IMR-90 (cell line): ENCODE data around the gene ILF3. TPM values are rescaled to one million over a fixed set of nuclear protein-coding genes. Genes with fewer than 3 reads are reported as not detected.
A peak's percentile ranks its signal among the peaks of the same experiment; 100 is the strongest.

Experiments used
- ATAC-seq: fragments of 200-7000 bp; cut with Tn5 transposase; 2 replicates; pipeline ENCODE4 v1.9.1; 2020; ENCODE audit warnings: low read depth, mild to moderate bottlenecking, moderate library complexity
- BruUV-seq: library from RNA; stranded (reverse); fragments of 400-500 nt; replicated peaks from 2 replicates; lab custom pipeline; 2021; lab: Mats Ljungman, UMichigan
- CTCF ChIA-PET: fragments of 300-600 bp; formaldehyde crosslinking; extraction: SDS; loops from one replicate; lab custom pipeline; 2021; ENCODE audit warnings: antibody characterized with exemption; lab: Yijun Ruan, JAX
- POLR2A ChIA-PET: fragments of 300-600 bp; sonication (Branson Sonifier 250); formaldehyde crosslinking; loops from one replicate; lab custom pipeline; 2022; ENCODE audit warnings: antibody characterized with exemption; ENCODE audit not compliant: unreplicated experiment; lab: Charles Lee
- DNase-seq: peaks from one replicate; pipeline ENCODE4 v3.0.0; 2013
- H2AFZ ChIP-seq: replicated peaks from 2 replicates; pipeline ENCODE3; 2013; ENCODE audit warnings: low read length, mild to moderate bottlenecking; ENCODE audit not compliant: poor library complexity
- H2AK5ac ChIP-seq: 2 replicates; pipeline ENCODE4 v1.6.1; 2013; ENCODE audit warnings: low read depth, low read length, inconsistent platforms
- H2AK9ac ChIP-seq: replicated peaks from 2 replicates; pipeline ENCODE3; 2013; ENCODE audit warnings: mild to moderate bottlenecking, low read depth, low read length, moderate library complexity; ENCODE audit not compliant: poor library complexity
- H2BK120ac ChIP-seq: 2 replicates; pipeline ENCODE4 v1.6.1; 2013; ENCODE audit warnings: low read depth, low read length, inconsistent platforms
- H2BK15ac ChIP-seq: 3 replicates; pipeline ENCODE4 v1.6.1; 2013; ENCODE audit warnings: low read depth, low read length, inconsistent platforms
- H2BK20ac ChIP-seq: 2 replicates; pipeline ENCODE4 v1.6.1; 2013; ENCODE audit warnings: low read depth, mild to moderate bottlenecking, inconsistent platforms, low read length, moderate library complexity
- H2BK5ac ChIP-seq: 2 replicates; pipeline ENCODE4 v1.6.1; 2013; ENCODE audit warnings: mild to moderate bottlenecking, low read depth, low read length, inconsistent platforms; ENCODE audit not compliant: poor library complexity, severe bottlenecking
- H3K14ac ChIP-seq: replicated peaks from 2 replicates; pipeline ENCODE4 v1.6.1; 2013; ENCODE audit warnings: low read depth, low read length, inconsistent platforms
- H3K18ac ChIP-seq: 2 replicates; pipeline ENCODE4 v1.6.1; 2013; ENCODE audit warnings: low read depth, low read length, control low read depth
- H3K23ac ChIP-seq: 2 replicates; pipeline ENCODE4 v1.6.1; 2013; ENCODE audit warnings: low read depth, low read length, inconsistent platforms
- H3K27ac ChIP-seq: 2 replicates; pipeline ENCODE4 v1.5.1; 2013; ENCODE audit warnings: mild to moderate bottlenecking, control low read depth, low read length; ENCODE audit not compliant: insufficient read depth
- H3K27me3 ChIP-seq: 2 replicates; pipeline ENCODE4 v1.6.1; 2013; ENCODE audit warnings: low read length; ENCODE audit not compliant: control insufficient read depth, insufficient read depth
- H3K36me3 ChIP-seq: 2 replicates; pipeline ENCODE4 v1.6.1; 2013; ENCODE audit warnings: low read length, mixed read lengths; ENCODE audit not compliant: control insufficient read depth, insufficient read depth
- H3K4ac ChIP-seq: 2 replicates; pipeline ENCODE4 v1.6.1; 2013; ENCODE audit warnings: low read depth, low read length, inconsistent platforms
- H3K4me1 ChIP-seq: 2 replicates; pipeline ENCODE4 v1.6.1; 2013; ENCODE audit warnings: low read length, mixed read lengths; ENCODE audit not compliant: control insufficient read depth, insufficient read depth
- H3K4me2 ChIP-seq: 2 replicates; pipeline ENCODE4 v1.6.1; 2013; ENCODE audit warnings: low read depth, mild to moderate bottlenecking, control low read depth, low read length, moderate library complexity
- H3K4me3 ChIP-seq: 2 replicates; pipeline ENCODE4 v1.5.1; 2013; ENCODE audit warnings: low read depth, mild to moderate bottlenecking, control low read depth, low read length, moderate library complexity; ENCODE audit not compliant: insufficient read depth
- H3K56ac ChIP-seq: 2 replicates; pipeline ENCODE4 v1.6.1; 2013; ENCODE audit warnings: low read length, inconsistent platforms; ENCODE audit not compliant: insufficient read depth; ENCODE audit errors: extremely low read depth
- H3K79me1 ChIP-seq, 2 experiments: 2 replicates each; pipeline ENCODE4 v1.6.1; 2013; ENCODE audit warnings: low read length in 2 of 2, inconsistent platforms in 1 of 2, low read depth in 1 of 2
- H3K9ac ChIP-seq: 2 replicates; pipeline ENCODE4 v1.6.1; 2013; ENCODE audit warnings: low read depth, low read length, control low read depth
- H3K9me1 ChIP-seq: 2 replicates; pipeline ENCODE4 v1.6.1; 2013; ENCODE audit warnings: low read length, inconsistent platforms; ENCODE audit not compliant: insufficient read depth
- H3K9me3 ChIP-seq: 2 replicates; pipeline ENCODE4 v1.6.1; 2013; ENCODE audit warnings: low read length; ENCODE audit not compliant: control insufficient read depth, insufficient read depth
- H4K20me1 ChIP-seq: 2 replicates; pipeline ENCODE4 v1.6.1; 2013; ENCODE audit warnings: low read length, inconsistent platforms; ENCODE audit not compliant: insufficient read depth
- H4K5ac ChIP-seq: 2 replicates; pipeline ENCODE4 v1.6.1; 2013; ENCODE audit warnings: mild to moderate bottlenecking, low read depth, low read length, control low read depth
- H4K8ac ChIP-seq, 2 experiments: 2 replicates each; pipeline ENCODE4 v1.6.1; 2013; ENCODE audit warnings: low read depth in 2 of 2, low read length in 2 of 2, control low read depth in 1 of 2, inconsistent platforms in 1 of 2
- H4K91ac ChIP-seq: 2 replicates; pipeline ENCODE4 v1.6.1; 2013; ENCODE audit warnings: low read depth, low read length, inconsistent platforms; ENCODE audit not compliant: insufficient read depth
- MAZ ChIP-seq: IDR thresholded peaks from 2 replicates; pipeline ENCODE4 v1.6.1; 2012; ENCODE audit warnings: low read depth, mild to moderate bottlenecking, low read length, improper control_type of control experiment, moderate library complexity, borderline replicate concordance
- WGBS, 2 experiments: methylation state at CpG; one replicate each; pipeline versions ENCODE4 v1.1.5 to v1.1.7; 2013; ENCODE audit warnings: missing lambda C conversion rate in 2 of 2; ENCODE audit not compliant: insufficient read length in 1 of 2; ENCODE audit errors: extremely low coverage in 2 of 2; 5-methylcytosine and 5-hydroxymethylcytosine counted together
- dilution Hi-C: fragments of 300-500 bp; cut with HindIII; formaldehyde crosslinking; loops from one replicate; pipeline ENCODE4 v1.14.3; 2018; ENCODE audit warnings: low sequenced_read_pairs; ENCODE audit not compliant: unreplicated experiment
- in situ Hi-C: fragments of 300-500 bp; cut with MboI; formaldehyde crosslinking; loops from 3 replicates; pipeline ENCODE4 v1.14.3; 2019; ENCODE audit warnings: low sequenced_read_pairs, inconsistent platforms, mixed read lengths
- intact Hi-C: fragments of 100-400 bp; cut with micrococcal nuclease; formaldehyde crosslinking; loops from 2 replicates; pipeline ENCODE4 v1.10.0; 2022
- polyA plus RNA-seq, 3 experiments: library from polyadenylated mRNA; depleted of rRNA; stranded (reverse); fragments of >200 nt; gene quantifications; 2 replicates each; pipeline ENCODE4 v1.2.3, GENCODE V29; 2012; ENCODE audit warnings: low replicate concordance in 1 of 3
- total RNA-seq: library from RNA; depleted of rRNA; stranded (reverse); fragments of >200 nt; gene quantifications from 2 replicates; pipeline ENCODE4 v1.2.3, GENCODE V29; 2012

Gene ILF3
- total and polyA plus RNA-seq, 2 of the 4 experiments (the other 2 are of a cell fraction) = 120 to 166 TPM

DNA sequence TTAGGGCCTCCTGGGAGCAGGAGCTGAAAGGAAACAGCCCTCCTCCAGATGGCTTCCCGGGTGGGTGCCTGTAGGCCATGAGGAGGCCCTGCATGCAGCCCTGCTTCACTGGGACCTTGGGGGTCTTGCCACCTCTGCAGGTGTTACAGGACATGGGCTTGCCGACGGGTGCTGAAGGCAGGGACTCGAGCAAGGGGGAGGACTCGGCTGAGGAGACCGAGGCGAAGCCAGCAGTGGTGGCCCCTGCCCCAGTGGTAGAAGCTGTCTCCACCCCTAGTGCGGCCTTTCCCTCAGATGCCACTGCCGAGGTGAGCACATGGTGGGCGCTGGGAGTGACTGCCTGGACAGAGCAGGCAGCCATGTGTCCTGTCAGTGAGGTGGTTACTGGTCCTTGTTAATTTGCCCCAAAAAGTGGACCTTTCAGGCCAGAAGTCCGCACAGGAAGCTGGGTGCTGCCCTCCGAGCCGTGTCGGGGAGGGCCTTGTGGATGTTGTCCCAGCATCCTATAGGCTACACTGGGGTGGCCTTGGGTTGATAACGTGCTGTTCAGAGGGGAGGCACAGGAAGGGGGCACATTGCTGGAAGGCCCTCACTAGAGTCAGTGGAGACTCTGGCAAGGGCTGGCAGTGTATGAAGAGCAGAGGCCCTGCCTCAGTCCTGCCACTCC, 28.4 kb downstream of the ILF3 start:
- H2AK5ac ChIP-seq = no peak overlapping the region
- H3K79me1 ChIP-seq = peaks cover 45 to 76% of the 10 kb centered on the region in 2 experiments
- intact Hi-C loops (no loop called here), in situ Hi-C loops (no loop called here), dilution Hi-C loops (no loop called here)
- TF ChIP-seq MAZ = no peak
- no peak overlapping the region for H3K18ac ChIP-seq
- H3K4ac ChIP-seq = no peak overlapping the region
- peak overlapping the region; percentile 23 for H2AK9ac ChIP-seq
- H3K9ac ChIP-seq = no peak overlapping the region
- WGBS, 2 experiments = 95% methylated on average over 13 of the region's 15 CpGs; no CpG with 5 or more reads in 1 of the 2 experiments
- no peak overlapping the region for H2BK5ac ChIP-seq
- no peak overlapping the region for H4K8ac ChIP-seq
- H2AFZ ChIP-seq = no peak overlapping the region
- no peaks in the 10 kb centered on the region for H3K9me1 ChIP-seq
- no peaks in the 10 kb centered on the region for H3K9me3 ChIP-seq
- no peaks in the 10 kb centered on the region for H3K4me1 ChIP-seq
- no peak overlapping the region for H3K4me2 ChIP-seq
- no peak overlapping the region for H3K14ac ChIP-seq
- no TSS peak for BruUV-seq
- H4K5ac ChIP-seq = no peak overlapping the region
- no peak for DNase-seq
- H3K27ac ChIP-seq = no peak overlapping the region
- no peak overlapping the region for H3K56ac ChIP-seq
- H2BK15ac ChIP-seq = no peak overlapping the region
- POLR2A ChIA-PET = no interaction called here
- H3K4me3 ChIP-seq = no peak overlapping the region
- peaks cover 76% of the 10 kb centered on the region for H4K20me1 ChIP-seq
- no peak overlapping the region for H2BK20ac ChIP-seq
- no peak overlapping the region for H2BK120ac ChIP-seq
- no peak overlapping the region for H3K23ac ChIP-seq
- ATAC-seq = no peak
- CTCF ChIA-PET = no interaction called here
- no peaks in the 10 kb centered on the region for H3K27me3 ChIP-seq
- peaks cover 90% of the 10 kb centered on the region for H3K36me3 ChIP-seq
- H4K91ac ChIP-seq = no peak overlapping the region
